ENCODE measurements around the gene SFXN3. TPM values are rescaled to one million over a fixed set of nuclear protein-coding genes. Genes with fewer than 3 reads are reported as not detected.

Gene SFXN3
- total and polyA plus RNA-seq, 3 donors from 2014 or later = 38.5 to 125 (median 70.7) TPM

GRCh38 chr10:100985336-100985735 is 45.7 kb upstream of the SFXN3 start:
- H3K36me3 ChIP-seq (ENCODE audit: low read depth, missing control alignments) = no peaks in the 10 kb centered on the region
- no peak overlapping the region for H3K4me3 ChIP-seq
- H3K27me3 ChIP-seq = no peaks in the 10 kb centered on the region
- TF ChIP-seq POLR2A (IDR thresholded peaks at IDR 0.05) = no peak
- TF ChIP-seq CTCF (IDR thresholded peaks at IDR 0.05) = no peak
- no peak overlapping the region for H3K27ac ChIP-seq
- intact Hi-C loops (cut with DNase I; ENCODE audit: low total_unique reads) = no loop called here
- DNase-seq = no peak
- H3K4me1 ChIP-seq = peaks cover 24% of the 10 kb centered on the region
- no peaks in the 10 kb centered on the region for H3K9me3 ChIP-seq
- WGBS, 2 donors = 41 to 54% methylated on average over 5 of the region's 5 CpGs

- intact Hi-C loops (cut with DNase I; ENCODE audit: low total_unique reads) = no loop called here
- WGBS, 2 donors = 10 to 16% methylated on average over 15 to 17 of the region's 17 CpGs
These were observed 44.4 kb upstream of the SFXN3 start for GRCh38 chr10:100986623-100986951.

GRCh38 chr10:100986952-100987684 is 43.9 kb upstream of the SFXN3 start, which contains the start of the genes MRPL43 and TWNK:
Gene MRPL43, minus strand, starts transcription at chr10:100987497. Its CDS starts 54 bp downstream, at chr10:100987443.
Gene TWNK, plus strand, starts transcription at chr10:100987543. Its CDS starts 668 bp downstream, at chr10:100988211.
- Histone ChIP-seq H3K4me1 (peaks cover 24% of the 10 kb centered on the region), H3K9me3 (no peaks in the 10 kb centered on the region), H3K27ac (peak within 1 kb of the TSS; percentile 65 to 78), H3K36me3 (ENCODE audit: low read depth, missing control alignments) (no peaks in the 10 kb centered on the region), H3K4me3 (peak within 1 kb of the TSS; percentile 91 to 92), H3K27me3 (no peaks in the 10 kb centered on the region)
- WGBS, 2 donors = 0 to 1% methylated on average over 35 to 61 of the region's 75 CpGs
- DNase-seq = peak; percentile 92
- TF ChIP-seq CTCF (IDR thresholded peaks at IDR 0.05) (no peak), POLR2A (IDR thresholded peaks at IDR 0.05) (no peak)
- intact Hi-C loops (cut with DNase I; ENCODE audit: low total_unique reads) = no loop called here

More at GRCh38 chr10:100986623-100986951, 44.4 kb upstream of the SFXN3 start:
- TF ChIP-seq CTCF (IDR thresholded peaks at IDR 0.05) = no peak
- TF ChIP-seq POLR2A (IDR thresholded peaks at IDR 0.05) = no peak
- Histone ChIP-seq H3K27ac (peak overlapping the region; percentile 57 to 78), H3K4me3 (peak overlapping the region; percentile 91 to 92), H3K36me3 (ENCODE audit: low read depth, missing control alignments) (no peaks in the 10 kb centered on the region), H3K4me1 (peaks cover 24% of the 10 kb centered on the region), H3K9me3 (no peaks in the 10 kb centered on the region), H3K27me3 (no peaks in the 10 kb centered on the region)
- DNase-seq = no peak

- no peak for DNase-seq
- WGBS, 2 donors = 0 to 2% methylated on average over 15 of the region's 15 CpGs
- Histone ChIP-seq H3K4me1 (peaks cover 24% of the 10 kb centered on the region), H3K9me3 (no peaks in the 10 kb centered on the region), H3K36me3 (ENCODE audit: low read depth, missing control alignments) (no peaks in the 10 kb centered on the region), H3K27ac (peak overlapping the region; percentile 65 to 78), H3K4me3 (peak overlapping the region; percentile 91 to 92), H3K27me3 (no peaks in the 10 kb centered on the region)
- intact Hi-C loops (cut with DNase I; ENCODE audit: low total_unique reads) = no loop called here
- TF ChIP-seq POLR2A (IDR thresholded peaks at IDR 0.05) = no peak
- no peak for TF ChIP-seq CTCF (IDR thresholded peaks at IDR 0.05)
These were observed 43.4 kb upstream of the SFXN3 start for GRCh38 chr10:100987685-100988049.

GRCh38 chr10:100988166-100988565 is 42.9 kb upstream of the SFXN3 start:
- 39% methylated on average over 10 of the region's 10 CpGs; no CpG with 5 or more reads in 1 of the 2 donors for WGBS, 2 donors
- intact Hi-C loops (cut with DNase I; ENCODE audit: low total_unique reads) = no loop called here
- Histone ChIP-seq H3K36me3 (ENCODE audit: low read depth, missing control alignments) (no peaks in the 10 kb centered on the region), H3K27ac (peak overlapping the region; percentile 65 to 78), H3K4me3 (peak overlapping the region; percentile 91 to 92), H3K9me3 (no peaks in the 10 kb centered on the region), H3K27me3 (no peaks in the 10 kb centered on the region), H3K4me1 (peaks cover 24% of the 10 kb centered on the region)
- DNase-seq = no peak
- TF ChIP-seq POLR2A (IDR thresholded peaks at IDR 0.05) (no peak), CTCF (IDR thresholded peaks at IDR 0.05) (no peak)

All from testis (tissue), 3 donors.